Colon (tissue), 2 donors: Measurements from ENCODE around the gene ABT1.
"Not testable (repeated sequence)": the region's sequence is repeated elsewhere in the genome, so short reads cannot be mapped to it uniquely, and the experiment has no call there.

Experiments used
- FAIRE-seq: peaks from 2 replicates; lab custom pipeline; 2012; peaks lifted over from hg19 to GRCh38; lab: Jason Lieb, UNC
- donor health status: control.
- donor health status: control.

ABT1 gene

DNA sequence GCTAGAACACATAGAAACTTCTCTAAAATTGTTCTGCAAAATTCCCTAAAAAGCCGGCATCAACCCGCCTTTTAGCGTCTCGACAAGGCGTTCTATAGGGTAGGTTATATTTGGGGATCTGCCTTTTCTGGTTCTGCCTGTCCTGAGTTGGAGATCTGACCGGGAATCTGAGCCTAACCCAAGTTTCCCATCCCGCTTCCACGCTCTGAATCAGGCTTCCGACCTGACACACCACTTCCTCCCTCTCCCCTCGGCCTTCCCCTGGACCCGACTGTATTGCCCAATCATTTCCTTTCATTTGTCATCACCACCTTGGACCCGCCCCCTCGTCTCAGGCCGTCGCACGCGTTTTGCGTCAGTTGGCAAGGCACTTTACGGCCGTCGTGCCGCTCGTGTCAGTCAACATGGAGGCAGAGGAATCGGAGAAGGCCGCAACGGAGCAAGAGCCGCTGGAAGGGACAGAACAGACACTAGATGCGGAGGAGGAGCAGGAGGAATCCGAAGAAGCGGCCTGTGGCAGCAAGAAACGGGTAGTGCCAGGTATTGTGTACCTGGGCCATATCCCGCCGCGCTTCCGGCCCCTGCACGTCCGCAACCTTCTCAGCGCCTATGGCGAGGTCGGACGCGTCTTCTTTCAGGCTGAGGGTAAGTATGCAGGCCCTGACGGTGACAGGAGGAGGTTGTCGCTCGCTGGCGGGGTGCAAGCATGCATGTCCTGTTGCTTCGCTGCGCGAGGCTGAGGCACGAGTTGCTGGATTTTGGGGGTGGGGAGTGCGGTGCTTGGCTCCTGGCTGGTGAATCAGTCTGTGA, at the start of gene ABT1:
Gene ABT1 (plus strand): TSS at position 375 of the 810 bp plus-strand sequence. CDS start 30 bp downstream, at position 405.
- peak; percentile 75 for FAIRE-seq

DNA sequence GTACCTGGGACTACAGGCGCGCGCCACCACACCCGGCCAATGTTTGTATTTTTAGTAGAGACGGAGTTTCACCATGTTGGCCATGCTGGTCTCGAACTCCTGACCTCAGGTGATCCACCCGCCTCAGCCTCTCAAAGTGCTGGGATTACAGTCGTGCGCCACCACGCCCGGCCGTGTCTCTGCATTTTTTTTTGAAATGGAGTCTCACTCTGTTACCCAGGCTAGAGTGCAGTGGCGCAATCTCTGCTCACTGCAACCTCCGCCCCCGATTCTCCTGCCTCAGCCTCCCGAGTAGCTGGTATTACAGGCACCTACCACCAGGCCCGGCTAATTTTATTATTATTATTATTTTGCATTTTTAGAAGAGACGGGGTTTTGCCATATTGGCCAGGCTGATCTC, 49.4 kb upstream of the ABT1 start:
- FAIRE-seq: not testable (repeated sequence)

- no peak for FAIRE-seq
Measured at GRCh38 chr6:26550250-26550993, 46.3 kb upstream of the ABT1 start.

DNA sequence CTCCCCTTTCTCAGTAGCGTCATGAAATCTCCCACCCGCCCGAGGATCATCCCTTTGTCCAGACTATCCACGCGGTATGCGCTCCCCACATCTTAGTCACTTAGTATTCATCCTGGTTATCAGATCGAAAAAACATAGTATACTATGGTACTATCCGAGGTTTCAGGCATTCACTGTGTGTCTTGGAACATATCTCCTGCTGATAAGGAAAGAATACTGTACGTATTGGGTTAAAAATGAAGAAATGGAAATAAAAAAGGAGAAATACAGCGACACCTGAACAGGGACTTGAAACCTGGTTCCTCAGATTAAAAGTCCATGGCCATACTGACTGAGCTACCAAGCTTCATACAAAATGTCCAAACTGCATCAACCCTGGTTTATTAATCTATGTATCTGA, 44.5 kb upstream of the ABT1 start:
- FAIRE-seq: no peak

DNA sequence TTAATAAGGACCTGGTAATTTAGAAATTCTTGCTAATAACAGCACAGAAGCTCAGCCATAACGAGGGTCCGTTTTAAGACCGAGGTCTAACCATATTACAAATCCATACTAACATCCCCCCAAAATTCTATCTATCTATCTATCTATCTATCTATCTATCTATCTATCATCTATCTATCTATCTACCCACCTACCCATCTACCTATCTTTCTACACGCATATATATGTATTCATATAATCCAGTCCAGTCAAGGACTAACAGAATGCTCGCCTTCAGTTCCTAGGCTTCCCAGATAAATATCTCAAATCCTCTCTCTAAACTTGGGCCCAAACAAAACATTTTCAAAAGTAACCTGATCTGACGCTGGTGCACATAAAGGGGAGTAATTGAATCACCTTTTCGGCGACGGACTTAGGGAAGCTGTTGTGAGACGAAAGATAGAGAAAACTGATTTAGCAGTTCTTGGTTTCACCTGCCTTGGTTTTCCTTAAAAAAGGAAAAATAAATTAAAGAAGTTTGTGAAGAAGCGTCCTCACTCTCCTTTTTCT, 44.0 kb upstream of the ABT1 start:
- FAIRE-seq: no peak

- FAIRE-seq: no peak
Measured at GRCh38 chr6:26553264-26553634, 43.5 kb upstream of the ABT1 start.

DNA sequence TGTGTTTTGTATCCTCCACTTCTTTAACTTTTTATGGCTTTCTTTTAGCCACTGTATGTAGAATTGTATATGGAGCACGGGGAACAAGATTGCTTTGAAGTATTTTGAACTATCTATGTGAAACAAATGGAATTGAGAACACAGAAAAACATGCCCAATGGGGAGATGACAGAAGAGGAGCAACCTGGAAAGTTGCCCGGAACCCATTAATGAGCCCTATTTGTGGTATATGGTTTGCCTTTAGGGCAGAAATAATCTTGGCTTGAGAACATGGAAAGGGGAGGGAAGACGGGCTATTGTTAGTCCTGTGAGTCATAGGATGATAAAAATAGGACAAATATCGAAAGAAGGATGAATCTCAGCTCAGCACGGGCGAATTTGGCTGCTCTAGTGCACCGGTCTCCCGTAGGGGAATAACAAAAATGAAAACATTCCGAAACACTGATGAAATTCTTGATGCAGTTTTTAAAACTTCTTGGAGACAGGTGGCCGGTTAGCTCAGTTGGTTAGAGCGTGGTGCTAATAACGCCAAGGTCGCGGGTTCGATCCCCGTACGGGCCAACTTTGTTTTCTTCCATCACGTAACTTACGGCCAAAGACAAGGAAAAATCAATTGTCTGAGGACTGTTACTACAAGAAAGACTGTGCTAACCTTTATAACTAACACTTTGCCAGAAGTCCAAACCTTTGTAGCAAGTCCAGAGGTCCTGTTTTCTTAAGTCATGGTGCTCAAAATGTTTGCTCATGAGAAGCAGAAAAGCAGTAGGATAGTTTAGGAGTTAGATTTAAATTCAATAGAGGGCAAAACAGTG, 42.9 kb upstream of the ABT1 start:
- FAIRE-seq: no peak

DNA sequence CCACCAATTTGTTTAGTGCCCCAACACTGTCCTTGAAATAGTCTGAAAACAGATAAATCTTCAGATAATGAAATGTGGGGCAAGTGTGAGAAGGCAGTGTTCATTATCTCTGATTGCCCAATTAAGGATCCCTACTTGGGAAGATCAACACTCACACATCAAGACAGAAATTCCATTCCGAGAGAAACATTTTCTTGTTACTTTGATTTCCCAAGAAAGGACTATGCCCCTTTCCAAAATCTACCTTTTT, 42.4 kb upstream of the ABT1 start:
- no peak for FAIRE-seq

- FAIRE-seq: no peak
Measured at GRCh38 chr6:26554697-26555504, 41.9 kb upstream of the ABT1 start.

- FAIRE-seq: no peak
Measured at GRCh38 chr6:26555505-26556262, 41.1 kb upstream of the ABT1 start.

DNA sequence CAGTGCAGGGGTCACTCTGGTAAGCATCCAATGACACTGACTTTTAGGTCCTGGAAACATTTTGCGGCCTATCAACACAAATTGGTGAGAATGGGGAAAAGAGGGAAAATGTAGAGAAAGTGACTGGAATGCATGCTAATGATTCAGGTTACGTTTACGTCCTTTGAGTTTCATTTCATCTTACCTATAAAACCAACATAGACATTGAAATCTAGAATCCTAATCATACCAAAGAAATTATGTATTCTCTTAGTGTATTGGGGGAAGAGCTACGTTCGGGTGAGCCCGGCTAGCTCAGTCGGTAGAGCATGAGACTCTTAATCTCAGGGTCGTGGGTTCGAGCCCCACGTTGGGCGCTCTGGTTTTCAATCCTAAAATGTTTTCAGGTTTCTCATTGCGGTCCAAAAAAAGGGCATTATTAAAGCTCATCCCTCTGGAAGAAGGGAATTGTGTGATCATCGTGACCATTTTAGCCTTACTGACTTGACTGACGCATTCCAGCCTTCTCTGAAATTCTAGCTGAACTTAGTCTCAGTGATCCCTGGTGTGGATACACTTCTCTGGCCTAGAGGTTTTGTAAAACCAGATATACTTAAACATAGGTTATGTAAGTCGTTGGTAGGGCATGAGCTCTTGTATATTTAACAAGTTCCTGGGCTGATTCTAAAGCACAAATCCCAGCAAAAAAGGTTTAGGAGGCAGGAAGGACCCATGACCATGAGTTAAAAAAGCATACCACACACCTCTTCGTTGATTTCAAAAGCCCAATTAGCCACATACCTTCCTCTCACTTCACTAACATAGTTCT, 40.3 kb upstream of the ABT1 start:
- no peak for FAIRE-seq

- FAIRE-seq: no peak
Measured at GRCh38 chr6:26561533-26562466, 35.0 kb upstream of the ABT1 start.

DNA sequence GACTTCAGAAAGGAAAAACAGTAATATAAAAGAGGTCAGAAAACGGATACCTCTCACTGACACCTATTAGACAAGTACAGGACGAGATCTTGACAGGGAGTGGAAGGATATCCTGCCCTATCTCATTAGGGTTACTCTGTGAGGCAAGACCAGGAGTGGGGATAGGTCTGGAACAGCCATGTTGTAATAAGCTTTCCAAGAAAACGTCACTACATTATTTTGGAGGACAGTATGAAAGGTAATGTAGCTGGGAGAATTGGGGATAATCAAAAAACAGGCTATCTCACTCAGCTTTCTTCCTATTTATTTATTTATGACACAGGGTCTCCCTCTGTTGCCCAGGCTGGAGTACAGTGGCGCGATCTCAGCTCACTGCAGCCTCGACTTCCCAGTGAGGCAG, 33.3 kb upstream of the ABT1 start:
- no peak for FAIRE-seq

- FAIRE-seq: peak; percentile 71
Measured at GRCh38 chr6:26568601-26569432, 27.9 kb upstream of the ABT1 start.

DNA sequence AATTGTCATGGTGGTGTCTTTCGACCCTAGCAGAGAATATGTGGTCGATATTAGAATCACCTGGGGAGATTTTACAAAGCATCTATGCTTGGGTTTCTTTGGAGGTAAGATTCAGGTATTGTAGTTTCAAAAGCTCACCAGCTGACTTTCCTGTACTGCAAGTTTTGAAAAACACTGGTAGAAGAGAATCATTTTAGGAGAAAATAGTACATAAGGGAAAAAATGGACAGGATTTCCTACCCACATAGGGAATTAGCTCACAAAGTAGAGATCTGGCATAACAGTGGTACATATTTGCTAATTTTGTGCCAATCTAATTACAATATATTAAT, 27.4 kb upstream of the ABT1 start:
- FAIRE-seq: no peak

GRCh38 chr6:26570027-26570809, 26.5 kb upstream of the ABT1 start:
- FAIRE-seq: no peak

DNA sequence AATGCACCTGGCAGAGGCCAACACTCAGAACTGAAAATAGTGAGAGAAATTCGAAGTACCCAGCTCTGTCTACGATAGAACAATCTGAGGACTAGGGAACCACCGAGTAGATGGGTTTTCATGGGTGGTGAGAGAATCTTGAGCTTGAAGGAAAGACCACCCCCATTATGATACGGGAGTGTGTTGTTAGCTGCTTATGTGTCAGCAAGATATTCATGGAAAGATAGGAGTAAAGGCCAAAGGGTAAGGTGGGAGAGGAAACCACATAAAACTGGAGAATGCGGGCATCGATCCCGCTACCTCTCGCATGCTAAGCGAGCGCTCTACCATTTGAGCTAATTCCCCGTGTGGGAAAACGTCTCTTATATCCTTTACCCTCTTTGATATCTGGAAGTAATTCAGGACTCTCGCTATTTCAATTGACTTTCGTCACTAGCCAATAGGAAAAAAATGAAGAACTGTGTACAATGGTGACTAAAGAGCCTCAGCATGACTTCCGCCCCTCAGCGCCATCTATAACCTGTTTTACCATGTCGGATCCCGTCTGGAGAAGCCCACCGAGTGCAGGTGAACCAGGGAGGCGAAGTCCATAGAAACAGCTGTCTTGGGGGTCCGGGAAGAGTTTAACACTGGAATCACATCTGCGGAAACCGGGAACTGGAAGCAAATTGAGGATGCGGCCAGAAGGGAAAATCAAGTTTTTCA, 25.0 kb upstream of the ABT1 start:
- FAIRE-seq: no peak
